ENCODE data around the gene ALOX5. TPM values are rescaled to one million over a fixed set of nuclear protein-coding genes. Genes with fewer than 3 reads are reported as not detected.

Gene ALOX5
- total and polyA plus RNA-seq, 2 of the 4 experiments (the other 2 are of a cell fraction): not detected

- no peaks in the 10 kb centered on the region for H4K20me1 ChIP-seq (ENCODE audit: insufficient read depth, low read length)
- H2BK120ac ChIP-seq (ENCODE audit: low read depth, low read length): no peak overlapping the region
- H3K9me3 ChIP-seq (ENCODE audit: control insufficient read depth, insufficient read depth, low read length): no peaks in the 10 kb centered on the region
- H2AFZ ChIP-seq (replicated peaks; ENCODE audit: low read length, poor library complexity): no peak overlapping the region
- no peak overlapping the region for H2AK5ac ChIP-seq (ENCODE audit: low read depth, low read length)
- H2BK15ac ChIP-seq (ENCODE audit: low read depth, low read length): no peak overlapping the region
- no peak overlapping the region for H4K91ac ChIP-seq (ENCODE audit: insufficient read depth, low read depth, low read length)
- DNase-seq (no peak), ATAC-seq (ENCODE audit: low read depth) (no peak)
- no TSS peak for BruUV-seq (replicated peaks)
- TF ChIP-seq, protein P1, sequence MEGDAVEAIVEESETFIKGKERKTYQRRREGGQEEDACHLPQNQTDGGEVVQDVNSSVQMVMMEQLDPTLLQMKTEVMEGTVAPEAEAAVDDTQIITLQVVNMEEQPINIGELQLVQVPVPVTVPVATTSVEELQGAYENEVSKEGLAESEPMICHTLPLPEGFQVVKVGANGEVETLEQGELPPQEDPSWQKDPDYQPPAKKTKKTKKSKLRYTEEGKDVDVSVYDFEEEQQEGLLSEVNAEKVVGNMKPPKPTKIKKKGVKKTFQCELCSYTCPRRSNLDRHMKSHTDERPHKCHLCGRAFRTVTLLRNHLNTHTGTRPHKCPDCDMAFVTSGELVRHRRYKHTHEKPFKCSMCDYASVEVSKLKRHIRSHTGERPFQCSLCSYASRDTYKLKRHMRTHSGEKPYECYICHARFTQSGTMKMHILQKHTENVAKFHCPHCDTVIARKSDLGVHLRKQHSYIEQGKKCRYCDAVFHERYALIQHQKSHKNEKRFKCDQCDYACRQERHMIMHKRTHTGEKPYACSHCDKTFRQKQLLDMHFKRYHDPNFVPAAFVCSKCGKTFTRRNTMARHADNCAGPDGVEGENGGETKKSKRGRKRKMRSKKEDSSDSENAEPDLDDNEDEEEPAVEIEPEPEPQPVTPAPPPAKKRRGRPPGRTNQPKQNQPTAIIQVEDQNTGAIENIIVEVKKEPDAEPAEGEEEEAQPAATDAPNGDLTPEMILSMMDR (conservative IDR thresholded peaks at IDR 0.05; ENCODE audit: low read depth, low read length): no peak
- TF ChIP-seq CHD1 (IDR thresholded peaks at IDR 0.05; ENCODE audit: low read depth, low read length): no peak
- TF ChIP-seq SMC3 (IDR thresholded peaks at IDR 0.05; ENCODE audit: low read depth, low read length): no peak
- no peak for TF ChIP-seq ELK1 (IDR thresholded peaks at IDR 0.05; ENCODE audit: borderline replicate concordance, low read depth, low read length)
- TF ChIP-seq BHLHE40 (IDR thresholded peaks at IDR 0.05; ENCODE audit: low read depth, low read length): no peak
- TF ChIP-seq RAD21 (IDR thresholded peaks at IDR 0.05; ENCODE audit: low read length): no peak
- TF ChIP-seq MAFK (IDR thresholded peaks at IDR 0.05; ENCODE audit: low read depth, low read length): no peak
- no peak for TF ChIP-seq RFX5 (IDR thresholded peaks at IDR 0.05; ENCODE audit: low read depth, low read length)
- TF ChIP-seq MAZ (IDR thresholded peaks at IDR 0.05; ENCODE audit: borderline replicate concordance, low read depth, low read length): no peak
- no peak for TF ChIP-seq CEBPB (IDR thresholded peaks at IDR 0.05; ENCODE audit: low read depth, low read length)
- TF ChIP-seq RCOR1 (IDR thresholded peaks at IDR 0.05; ENCODE audit: insufficient replicate concordance, low read length): no peak
- no peak for TF ChIP-seq MXI1 (IDR thresholded peaks at IDR 0.05; ENCODE audit: borderline replicate concordance, low read depth, low read length)
- no peak overlapping the region for H3K18ac ChIP-seq (ENCODE audit: low read depth, low read length)
- no peaks in the 10 kb centered on the region for H3K79me1 ChIP-seq (ENCODE audit: low read depth in 1 of 2, low read length in 2 of 2)
- H3K9me1 ChIP-seq (ENCODE audit: insufficient read depth, low read length): no peaks in the 10 kb centered on the region
- ChIA-PET POLR2A (ENCODE audit: unreplicated experiment) (interaction anchor here (0.9 kb wide), 1 partner anchor 218 kb away, joined by 3 read pairs; no protein-coding TSS in a partner anchor), CTCF (no interaction called here)
- no peak overlapping the region for H2AK9ac ChIP-seq (replicated peaks; ENCODE audit: low read depth, low read length, poor library complexity)
- intact Hi-C loops (cut with micrococcal nuclease): no loop called here
- no peaks in the 10 kb centered on the region for H3K4me1 ChIP-seq (ENCODE audit: control insufficient read depth, insufficient read depth, low read length)
- H4K8ac ChIP-seq (ENCODE audit: low read depth in 2 of 2, low read length in 2 of 2): no peak overlapping the region
- in situ Hi-C loops (cut with MboI; ENCODE audit: low sequenced_read_pairs): no loop called here
- H3K27ac ChIP-seq (ENCODE audit: insufficient read depth, low read length): no peak overlapping the region
- no peak overlapping the region for H4K5ac ChIP-seq (ENCODE audit: low read depth, low read length)
- no peak overlapping the region for H3K4me3 ChIP-seq (ENCODE audit: insufficient read depth, low read depth, low read length)
- WGBS, 2 experiments (ENCODE audit: extremely low coverage in 2 of 2, insufficient read length in 1 of 2): 82% methylated on average over 5 of the region's 9 CpGs; no CpG with 5 or more reads in 1 of the 2 experiments
- H3K56ac ChIP-seq (ENCODE audit: extremely low read depth, insufficient read depth, low read length): no peak overlapping the region
- H3K14ac ChIP-seq (replicated peaks; ENCODE audit: low read depth, low read length): no peak overlapping the region
- no peak overlapping the region for H3K23ac ChIP-seq (ENCODE audit: low read depth, low read length)
- H2BK20ac ChIP-seq (ENCODE audit: low read depth, low read length): no peak overlapping the region
- H3K36me3 ChIP-seq (ENCODE audit: control insufficient read depth, insufficient read depth, low read length): peaks cover 4% of the 10 kb centered on the region
- no peak overlapping the region for H3K4ac ChIP-seq (ENCODE audit: low read depth, low read length)
- no peak overlapping the region for H2BK5ac ChIP-seq (ENCODE audit: low read depth, low read length, poor library complexity, severe bottlenecking)
- H3K9ac ChIP-seq (ENCODE audit: low read depth, low read length): no peak overlapping the region
- H3K4me2 ChIP-seq (ENCODE audit: low read depth, low read length): no peak overlapping the region
- dilution Hi-C loops (cut with HindIII; ENCODE audit: low sequenced_read_pairs, unreplicated experiment): no loop called here
- H3K27me3 ChIP-seq (ENCODE audit: control insufficient read depth, insufficient read depth, low read length): no peaks in the 10 kb centered on the region
Observed at GRCh38 chr10:45453639-45454255, 79.7 kb downstream of the ALOX5 start.

All from IMR-90 (cell line).